Gastrocnemius medialis (tissue), 4 donors: Measurements from ENCODE around the gene PTTG1. TPM values are rescaled to one million over a fixed set of nuclear protein-coding genes. Genes with fewer than 3 reads are reported as not detected.
"Not testable (repeated sequence)": the region's sequence is repeated elsewhere in the genome, so short reads cannot be mapped to it uniquely, and the experiment has no call there.

Source experiments
- ATAC-seq, 2 donors: fragments of 150-250 bp; one replicate each; pipeline ENCODE4 v1.9.1; 2016
- DNase-seq, 2 donors: peaks; one replicate each; pipeline ENCODE4 v3.0.0-alpha.2; 2019
- H3K27ac ChIP-seq, 4 donors: fragments of 200-600 bp; sonication (generic); 1 replicate in 1 of 4; 2 replicates in 3 of 4; pipeline ENCODE4 v1.5.1; 2016 to 2018; ENCODE audit warnings: mild to moderate bottlenecking in 2 of 4, moderate library complexity in 1 of 4
- H3K27me3 ChIP-seq, 3 donors: fragments of 200-600 bp; sonication (generic) in 2 of 3; 1 replicate in 1 of 3; 2 replicates in 2 of 3; pipeline versions ENCODE4 v1.5.1 to v1.6.0; 2016 to 2019; ENCODE audit warnings: mild to moderate bottlenecking in 1 of 3, moderate library complexity in 1 of 3
- H3K36me3 ChIP-seq, 2 donors: fragments of 200-600 bp; sonication (generic) in 1 of 2; one replicate each; pipeline ENCODE4 v1.5.1; 2017 to 2018
- H3K4me1 ChIP-seq, 2 donors: fragments of 200-600 bp; sonication (generic) in 1 of 2; one replicate each; pipeline ENCODE4 v1.5.1; 2016 to 2017; ENCODE audit warnings: mild to moderate bottlenecking in 2 of 2
- H3K4me3 ChIP-seq, 4 donors: fragments of 200-600 bp; sonication (generic) in 3 of 4; 1 replicate in 1 of 4; 2 replicates in 3 of 4; pipeline ENCODE4 v1.5.1; 2016 to 2019; ENCODE audit warnings: mild to moderate bottlenecking in 2 of 4
- H3K9me3 ChIP-seq, 3 donors: fragments of 200-600 bp; sonication (generic) in 2 of 3; 1 replicate in 1 of 3; 2 replicates in 2 of 3; pipeline ENCODE4 v1.5.1; 2016 to 2019
- CTCF ChIP-seq, 5 experiments: fragments of 450-650 bp in 3 of 5; fragments of 200-600 bp in 2 of 5; sonication (generic) in 2 of 5; IDR thresholded peaks in 4 of 5; conservative IDR thresholded peaks in 1 of 5; 1 replicate in 4 of 5; 2 replicates in 1 of 5; pipeline ENCODE4 v1.5.1; 2016 to 2019; ENCODE audit warnings: antibody characterized with exemption in 5 of 5, mild to moderate bottlenecking in 3 of 5, moderate library complexity in 3 of 5
- POLR2A ChIP-seq, 2 donors: fragments of 450-650 bp; IDR thresholded peaks; one replicate each; pipeline ENCODE4 v1.6.1; 2017; ENCODE audit warnings: antibody characterized with exemption in 2 of 2, mild to moderate bottlenecking in 2 of 2, moderate library complexity in 2 of 2
- in situ Hi-C, 4 donors: fragments of 200-750 bp; cut with MboI; loops; one replicate each; pipeline versions ENCODE4 v1.15.0 to v1.8.0; 2017; ENCODE audit warnings: low sequenced_read_pairs in 4 of 4
- intact Hi-C: fragments of 100-400 bp; cut with DNase I; formaldehyde crosslinking; loops from one replicate; pipeline ENCODE4 v1.15.1; 2023; ENCODE audit warnings: low total_unique reads
- total RNA-seq, 4 donors: library from RNA; depleted of rRNA; stranded (reverse); fragments of >200 nt; gene quantifications; one replicate each; pipeline versions ENCODE4 v1.1.0 to v1.2.3, GENCODE V29; 2016

The PTTG1 gene
- total RNA-seq, 4 donors from 2014 or later = 1.1 to 18.1 (median 11.4) TPM

DNA sequence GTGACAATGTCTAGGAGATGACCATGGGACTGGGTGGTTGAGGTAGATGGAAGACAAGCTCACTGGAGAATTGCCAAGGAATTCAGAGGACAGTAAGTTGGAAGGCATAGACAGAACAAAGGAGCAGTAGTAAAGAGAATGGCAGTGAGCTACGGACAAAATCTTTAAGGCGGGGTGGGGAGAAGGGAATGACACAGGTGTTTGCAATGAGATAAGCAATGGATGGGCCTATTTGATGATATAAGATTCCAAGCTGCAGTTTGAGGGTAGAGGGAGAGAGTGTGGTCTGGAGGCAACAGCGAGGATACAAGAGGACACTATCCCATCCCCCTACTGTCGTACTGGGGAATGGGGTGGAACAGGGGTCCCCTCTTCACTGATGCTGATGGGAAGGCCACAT lies 14.4 kb downstream of the PTTG1 start:
- Histone ChIP-seq H3K9me3 (no peaks in the 10 kb centered on the region), H3K27ac (no peak overlapping the region), H3K27me3 (no peaks in the 10 kb centered on the region), H3K36me3 (no peaks in the 10 kb centered on the region), H3K4me3 (no peak overlapping the region), H3K4me1 (peaks cover 8 to 10% of the 10 kb centered on the region in 2 donors)
- ATAC-seq (no peak), DNase-seq (no peak)
- intact Hi-C loops (no loop called here), in situ Hi-C loops (no loop called here)
- no peak for TF ChIP-seq CTCF (IDR thresholded peaks at IDR 0.05 in 4 of 5, conservative IDR thresholded peaks at IDR 0.05 in 1 of 5)

DNA sequence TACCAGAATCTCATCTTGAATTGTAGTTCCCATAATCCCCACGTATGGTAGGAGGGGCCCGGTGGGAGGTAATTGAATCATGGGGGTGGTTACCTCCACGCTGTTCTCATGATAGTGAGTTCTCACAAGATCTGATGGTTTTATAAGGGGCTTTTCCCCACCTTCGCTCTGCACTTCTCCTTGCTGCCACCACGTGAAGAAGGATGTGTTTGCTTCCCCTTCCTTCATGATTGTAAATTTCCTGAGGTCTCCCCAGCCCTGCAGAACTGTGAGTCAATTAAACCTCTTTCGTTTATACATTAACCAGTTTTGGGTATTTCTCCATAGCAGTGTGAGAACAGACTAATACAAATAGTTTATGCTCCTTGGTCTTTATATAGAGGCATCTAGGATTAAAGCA lies 15.0 kb downstream of the PTTG1 start:
- H3K27me3 ChIP-seq, in situ Hi-C loops, intact Hi-C loops, H3K9me3 ChIP-seq, ATAC-seq, H3K4me3 ChIP-seq, H3K27ac ChIP-seq, H3K36me3 ChIP-seq, H3K4me1 ChIP-seq, DNase-seq: not testable (repeated sequence)

GRCh38 chr5:160437271-160437670 lies 15.6 kb downstream of the PTTG1 start:
- DNase-seq (no peak), ATAC-seq (no peak)
- Histone ChIP-seq H3K4me1 (peaks cover 8 to 10% of the 10 kb centered on the region in 2 donors), H3K27me3 (no peaks in the 10 kb centered on the region), H3K27ac (no peak overlapping the region), H3K9me3 (no peaks in the 10 kb centered on the region), H3K36me3 (no peaks in the 10 kb centered on the region), H3K4me3 (no peak overlapping the region)
- no peak for TF ChIP-seq POLR2A (IDR thresholded peaks at IDR 0.05)
- no peak for TF ChIP-seq CTCF (IDR thresholded peaks at IDR 0.05 in 4 of 5, conservative IDR thresholded peaks at IDR 0.05 in 1 of 5)
- intact Hi-C loops (no loop called here), in situ Hi-C loops (no loop called here)

GRCh38 chr5:160438316-160439204 lies 16.9 kb downstream of the PTTG1 start:
- DNase-seq (no peak), ATAC-seq (peak; percentile 65 to 69)
- intact Hi-C loops = no loop called here
- in situ Hi-C loops = no loop called here
- H3K4me1 ChIP-seq = peaks cover 8 to 10% of the 10 kb centered on the region in 2 donors
- TF ChIP-seq POLR2A (IDR thresholded peaks at IDR 0.05) (no peak), CTCF (IDR thresholded peaks at IDR 0.05 in 4 of 5, conservative IDR thresholded peaks at IDR 0.05 in 1 of 5) (peak in 2 of 5 experiments; percentile 39 to 64)
- H3K4me3 ChIP-seq = peak overlapping the region; percentile 49 to 64 (median 60)
- peak overlapping the region in 1 of 4 donors; percentile 16 for H3K27ac ChIP-seq
- no peaks in the 10 kb centered on the region for H3K27me3 ChIP-seq
- no peaks in the 10 kb centered on the region for H3K36me3 ChIP-seq
- H3K9me3 ChIP-seq = no peaks in the 10 kb centered on the region

- intact Hi-C loops = no loop called here
- ATAC-seq = peak; percentile 92 to 94
These were observed 17.5 kb downstream of the PTTG1 start for GRCh38 chr5:160439205-160439600.

More at GRCh38 chr5:160439205-160439600, 17.5 kb downstream of the PTTG1 start:
- in situ Hi-C loops = no loop called here
- H3K36me3 ChIP-seq = no peaks in the 10 kb centered on the region
- H3K4me1 ChIP-seq = peaks cover 8 to 10% of the 10 kb centered on the region in 2 donors
- peak overlapping the region in 1 of 4 donors; percentile 16 for H3K27ac ChIP-seq
- no peaks in the 10 kb centered on the region for H3K27me3 ChIP-seq
- no peak for TF ChIP-seq POLR2A (IDR thresholded peaks at IDR 0.05)
- peak; percentile 65 to 95 (median 79) for TF ChIP-seq CTCF (IDR thresholded peaks at IDR 0.05 in 4 of 5, conservative IDR thresholded peaks at IDR 0.05 in 1 of 5)
- H3K4me3 ChIP-seq = peak overlapping the region; percentile 49 to 64 (median 60)
- peak; percentile 39 to 66 for DNase-seq
- no peaks in the 10 kb centered on the region for H3K9me3 ChIP-seq
